Jurkat, Clone E6-1 (cell line): Measurements from ENCODE around the gene RHOT2.

Source experiments
- DNase-seq: peaks from one replicate; pipeline ENCODE4 v3.0.0-alpha.2; 2011; ENCODE audit warnings: low read depth, low spot score
- H3K4me3 ChIP-seq: 2 replicates; pipeline ENCODE4 v1.5.1; 2011; ENCODE audit warnings: mild to moderate bottlenecking, low read length, control low read depth, moderate library complexity

RHOT2 gene

DNA sequence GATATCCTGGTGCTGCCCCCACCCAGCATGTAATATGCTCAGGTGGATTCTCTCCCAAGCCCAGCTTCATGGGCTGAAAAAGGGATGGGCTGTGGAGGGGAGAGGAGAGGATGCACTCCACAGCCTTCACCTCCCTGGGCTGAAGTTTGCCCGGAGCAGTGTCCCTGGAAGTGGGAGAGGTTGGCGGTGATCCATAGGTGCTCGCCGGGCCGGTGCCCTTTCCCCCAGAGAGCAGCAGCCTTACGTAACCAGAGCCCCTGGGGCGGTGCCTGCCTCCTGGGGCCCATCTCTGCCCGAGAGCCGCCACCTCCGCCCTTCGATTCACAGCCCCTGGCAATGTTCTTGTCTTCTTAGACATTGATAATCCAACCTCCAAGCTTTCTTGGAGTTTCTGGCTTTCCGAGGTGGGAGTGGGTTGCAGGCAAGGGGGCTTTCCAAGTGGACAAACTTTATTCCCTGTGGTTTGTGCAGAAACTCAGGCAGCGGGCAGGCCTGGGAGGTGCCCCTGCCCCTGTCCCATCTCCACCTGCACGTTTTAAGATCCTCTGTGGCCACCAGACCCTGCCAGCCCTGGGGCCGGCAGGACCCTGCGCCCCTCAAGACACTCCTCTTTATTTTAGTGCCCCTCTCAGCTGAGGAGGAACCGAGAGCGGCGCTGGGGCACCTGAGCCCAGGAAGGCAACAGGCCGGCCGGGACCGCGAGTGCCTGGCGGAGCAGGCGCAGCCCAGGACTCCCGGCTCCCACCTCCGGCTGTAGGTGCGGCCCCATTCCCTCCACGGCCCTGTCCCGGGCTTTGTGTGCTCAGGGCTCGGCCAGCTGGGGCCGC, 21.9 kb upstream of the RHOT2 start:
- no peak for DNase-seq
- no peak overlapping the region for H3K4me3 ChIP-seq

DNA sequence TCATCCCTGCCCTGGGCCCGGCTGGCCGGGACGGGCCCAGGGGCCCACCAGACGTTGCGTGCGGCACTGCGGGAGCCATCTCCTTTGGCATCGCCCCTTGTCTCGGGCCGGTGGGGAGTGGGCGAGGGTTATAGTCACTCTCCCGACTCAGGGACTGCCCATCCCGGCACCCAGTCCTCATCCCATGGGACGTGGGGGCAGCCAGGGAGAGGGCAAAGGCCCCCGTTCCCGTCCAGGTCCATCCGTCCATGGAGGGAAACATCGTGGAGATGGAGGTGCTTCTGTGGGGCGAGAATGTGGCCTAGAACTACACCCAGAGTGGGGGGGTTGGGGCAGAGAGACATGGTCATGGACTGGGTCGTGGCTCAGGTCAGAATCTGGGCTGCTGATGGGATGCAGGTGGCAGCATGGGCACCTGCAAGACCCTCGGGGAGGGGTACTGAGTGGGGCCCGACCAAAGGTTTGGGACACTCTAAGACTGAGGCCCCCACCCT, 21.2 kb upstream of the RHOT2 start:
- no peak overlapping the region for H3K4me3 ChIP-seq
- DNase-seq, result no peak

DNA sequence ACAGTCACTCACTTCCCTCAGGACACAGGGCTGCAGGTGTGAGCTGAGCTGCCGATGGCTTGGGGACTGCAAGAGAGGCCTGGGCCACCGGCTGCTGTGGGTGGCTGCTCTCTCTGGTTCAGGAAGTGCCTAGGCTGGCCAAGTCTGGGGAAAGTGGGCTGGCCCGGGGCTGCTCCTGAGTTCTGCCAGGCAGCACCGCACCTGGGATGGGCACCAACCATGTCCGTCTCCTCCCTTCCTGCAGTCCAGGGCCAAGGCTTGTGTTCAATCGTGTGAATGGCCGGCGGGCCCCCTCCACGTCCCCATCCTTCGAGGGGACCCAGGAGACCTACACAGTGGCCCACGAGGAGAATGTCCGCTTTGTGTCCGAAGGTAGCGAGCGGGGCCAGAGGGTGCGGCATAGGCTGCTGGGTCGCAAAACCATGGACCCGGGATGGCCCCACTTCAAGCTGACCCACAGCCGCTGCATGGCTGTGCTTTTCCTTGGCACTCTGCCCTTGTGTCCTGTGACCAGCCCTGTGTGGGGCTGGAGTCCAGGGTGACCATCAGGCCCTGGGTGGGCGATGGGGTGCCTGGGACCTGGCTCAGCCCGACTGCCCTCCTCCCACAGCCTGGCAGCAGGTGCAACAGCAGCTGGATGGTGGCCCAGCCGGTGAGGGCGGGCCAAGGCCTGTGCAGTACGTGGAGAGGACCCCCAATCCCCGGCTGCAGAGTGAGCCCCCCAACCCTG, 20.6 kb upstream of the RHOT2 start:
- DNase-seq, result no peak
- H3K4me3 ChIP-seq, result no peak overlapping the region; the same call in 1 of the 2 replicates

DNA sequence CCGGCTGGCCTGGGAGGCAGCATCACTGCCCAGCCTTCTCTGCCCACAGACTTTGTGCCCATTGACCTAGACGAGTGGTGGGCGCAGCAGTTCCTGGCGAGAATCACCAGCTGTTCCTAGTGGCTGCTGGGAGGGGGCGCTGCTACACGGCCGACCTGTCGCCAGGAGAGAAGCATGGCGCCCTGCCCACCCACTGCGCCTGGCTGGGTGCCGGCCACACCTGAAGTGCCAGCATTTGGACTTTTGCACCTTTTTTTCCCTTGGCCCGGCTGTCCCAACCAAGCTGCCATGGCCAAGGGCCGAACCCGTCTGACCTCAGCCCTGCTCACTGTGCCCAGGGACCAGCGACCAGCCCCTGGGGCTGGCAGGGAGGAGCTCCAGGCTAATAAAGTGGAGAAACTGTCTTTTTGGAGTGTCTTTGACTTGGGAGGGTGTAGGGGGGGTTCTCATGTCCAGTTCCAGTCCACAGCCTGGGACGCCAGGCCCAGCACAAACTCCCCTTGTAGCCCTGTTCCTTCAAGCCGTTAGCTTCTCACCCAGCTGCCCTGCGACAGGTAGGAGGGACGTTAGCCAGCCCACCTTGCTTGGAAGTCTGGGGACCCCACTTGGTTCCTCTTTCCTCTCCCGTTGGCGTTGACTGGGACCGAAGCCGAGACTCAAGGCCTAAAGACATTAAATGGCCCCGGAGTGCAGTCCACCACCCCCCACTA, 19.7 kb upstream of the RHOT2 start:
- peak overlapping the region; percentile 85 for H3K4me3 ChIP-seq
- peak; percentile 35 for DNase-seq

DNA sequence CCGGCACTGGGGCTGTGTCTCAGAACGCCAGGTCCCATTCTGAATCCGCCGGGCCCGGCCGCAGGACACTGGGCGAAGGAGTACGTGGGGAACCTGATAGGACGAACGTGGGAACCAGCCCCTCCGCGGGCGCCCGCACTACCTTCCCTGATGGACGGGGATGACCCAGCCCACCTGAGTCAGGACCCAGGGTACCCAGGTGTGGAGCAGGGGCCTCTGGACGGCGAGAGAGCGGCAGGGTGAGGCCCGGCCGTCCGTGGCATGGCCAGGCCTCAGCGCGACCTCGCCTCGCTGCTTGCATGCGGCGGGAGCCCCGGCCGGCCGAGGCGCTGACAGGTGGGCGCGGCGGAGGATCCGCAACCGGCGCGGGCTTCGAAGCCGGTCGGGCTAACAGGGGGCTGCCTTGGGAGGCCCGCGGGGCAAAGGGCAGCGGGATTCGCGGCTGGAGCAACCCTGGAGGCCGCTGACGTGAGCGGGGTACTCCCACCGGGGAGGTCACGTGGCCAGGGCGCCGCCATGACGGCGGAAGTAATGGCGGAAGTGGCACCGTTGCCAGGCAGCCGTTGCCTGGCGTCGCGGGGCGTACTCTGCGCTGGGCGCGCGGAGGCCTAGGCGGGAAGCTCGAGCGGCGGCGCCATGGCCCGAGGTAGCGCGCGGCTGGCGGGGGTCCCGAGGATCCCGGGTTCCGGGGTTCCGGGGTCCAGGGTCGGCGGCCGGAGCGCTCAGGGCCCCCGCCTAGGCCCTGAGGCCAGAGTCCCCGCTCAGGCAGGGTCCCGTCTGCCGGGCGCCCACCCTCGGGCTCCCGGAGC, 18.9 kb upstream of the RHOT2 start, which contains the start of gene WDR90:
WDR90 (plus strand) TSS at position 585 of the 809 bp plus-strand sequence; CDS start at position 637, 52 bp downstream.
- DNase-seq, result peak; percentile 84
- peak within 1 kb of the TSS; percentile 85 for H3K4me3 ChIP-seq

DNA sequence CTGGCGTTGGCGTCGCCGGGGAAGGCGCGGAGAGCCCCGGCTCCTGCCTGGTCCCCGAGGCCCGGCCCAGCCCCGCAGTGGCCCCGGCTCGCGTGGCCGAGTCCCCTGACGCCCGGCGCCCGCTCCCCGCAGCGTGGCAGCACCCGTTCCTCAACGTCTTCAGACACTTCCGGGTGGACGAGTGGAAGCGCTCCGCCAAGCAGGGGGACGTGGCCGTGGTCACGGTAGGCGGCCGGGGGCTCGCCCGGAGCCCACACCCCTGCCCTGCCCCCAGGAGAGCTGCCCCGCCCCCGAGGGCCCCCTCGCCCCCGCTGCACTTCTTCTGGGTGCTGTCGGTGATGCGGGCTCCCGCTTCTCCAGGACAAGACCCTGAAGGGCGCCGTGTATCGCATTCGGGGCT, 18.3 kb upstream of the RHOT2 start:
- H3K4me3 ChIP-seq, result peak overlapping the region; percentile 85
- no peak for DNase-seq

DNA sequence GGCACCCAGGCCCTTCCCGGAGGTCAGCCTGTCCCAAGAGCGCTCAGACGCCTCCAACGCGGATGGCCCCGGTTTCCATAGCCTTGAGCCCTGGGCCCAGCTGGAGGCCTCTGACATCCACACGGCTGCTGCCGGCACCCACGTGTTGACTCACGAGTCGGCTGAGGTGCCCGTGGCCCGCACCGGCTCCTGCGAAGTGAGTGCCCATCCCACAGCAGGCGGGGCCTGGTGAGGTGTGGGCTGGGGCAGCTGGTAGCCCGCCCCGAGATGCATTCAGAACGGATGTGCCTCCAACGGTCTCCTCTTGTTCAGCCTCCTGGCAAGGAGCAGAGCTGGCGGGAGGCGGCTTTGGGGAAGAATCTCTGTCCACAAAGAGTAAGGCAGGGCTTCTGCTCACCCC, 16.1 kb upstream of the RHOT2 start:
- H3K4me3 ChIP-seq, result no peak overlapping the region
- no peak for DNase-seq

DNA sequence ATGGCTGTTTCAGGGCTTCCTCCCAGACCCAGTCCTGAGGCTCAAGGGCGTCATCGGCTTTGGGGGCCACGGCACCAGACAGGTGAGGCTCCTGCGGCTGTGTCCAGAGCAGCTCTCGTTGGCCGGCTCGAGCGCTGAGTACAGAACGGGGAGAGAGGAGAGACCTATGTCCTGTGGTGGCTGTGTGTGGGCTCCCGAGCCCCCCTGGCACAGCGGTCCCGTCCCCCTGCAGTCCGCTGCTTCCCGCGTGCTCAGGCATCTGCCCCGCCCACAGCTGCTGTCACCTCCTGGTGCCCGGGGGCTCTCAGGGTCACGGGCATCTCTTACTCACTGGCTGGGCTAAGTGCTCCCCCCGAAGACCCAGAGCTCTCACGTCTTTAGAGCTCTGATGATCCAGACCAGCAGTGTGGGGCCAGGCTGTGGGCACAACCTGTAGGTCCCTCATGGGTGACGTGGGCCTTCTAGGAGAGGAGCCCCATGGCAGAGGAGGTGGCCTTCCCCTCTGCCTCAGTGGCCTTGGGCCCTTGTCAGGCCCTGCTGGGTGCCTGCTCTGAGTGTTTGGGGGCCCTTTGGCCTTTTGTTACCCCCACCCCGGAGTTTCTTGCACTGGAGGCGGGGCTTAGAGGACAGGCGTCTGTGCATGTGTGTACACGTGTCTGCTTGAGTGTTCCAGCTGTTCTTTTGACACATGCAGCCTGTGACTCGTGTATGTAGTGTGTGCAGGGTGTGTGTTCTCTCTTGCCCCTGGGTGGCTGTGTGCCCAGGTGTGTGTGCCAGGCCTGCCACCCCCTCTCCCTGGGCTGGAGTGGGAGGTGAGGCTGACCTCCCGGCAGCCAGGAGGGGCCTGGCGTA, 15.3 kb upstream of the RHOT2 start:
- no peak overlapping the region for H3K4me3 ChIP-seq
- DNase-seq, result no peak

DNA sequence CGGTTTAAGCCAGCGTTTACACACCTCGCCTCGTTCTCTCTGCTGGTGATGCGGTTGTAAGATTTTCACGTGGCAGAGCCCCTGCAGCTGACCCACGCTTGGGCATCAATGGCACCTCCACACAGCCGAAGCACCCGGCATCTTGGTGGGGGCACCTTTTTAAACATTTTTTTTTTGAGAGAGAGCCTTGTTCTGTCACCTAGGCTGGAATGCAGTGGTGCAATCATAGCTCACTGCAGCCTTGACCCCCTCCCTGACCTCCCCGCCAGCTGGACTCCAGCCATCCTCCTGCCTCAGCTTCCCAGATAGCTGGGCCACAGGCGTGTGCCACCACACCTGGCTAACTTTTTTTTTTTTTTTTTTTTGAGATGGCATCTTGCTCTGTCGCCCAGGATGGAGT, 13.9 kb upstream of the RHOT2 start:
- no peak overlapping the region for H3K4me3 ChIP-seq
- DNase-seq, result no peak

DNA sequence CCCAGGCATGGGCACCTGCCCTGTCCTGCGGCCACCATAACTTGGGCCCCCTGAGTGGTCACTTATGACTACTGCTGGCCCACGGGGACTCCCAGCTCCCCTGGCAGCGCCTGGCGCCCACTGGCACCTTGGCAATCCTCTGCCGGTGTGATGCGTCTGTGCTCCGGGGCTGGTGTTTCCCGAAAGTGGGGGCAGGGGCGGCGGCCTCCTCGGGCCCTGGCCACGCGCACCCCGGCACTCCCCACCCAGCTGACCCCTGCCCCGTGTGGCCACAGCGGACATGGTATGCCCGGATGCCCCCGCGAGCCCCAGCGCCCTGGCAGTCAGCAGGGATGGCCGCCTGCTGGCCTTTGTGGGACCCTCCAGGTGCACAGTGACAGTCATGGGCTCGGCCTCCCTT, 10.4 kb upstream of the RHOT2 start:
- DNase-seq, result no peak
- H3K4me3 ChIP-seq, result no peak overlapping the region

DNA sequence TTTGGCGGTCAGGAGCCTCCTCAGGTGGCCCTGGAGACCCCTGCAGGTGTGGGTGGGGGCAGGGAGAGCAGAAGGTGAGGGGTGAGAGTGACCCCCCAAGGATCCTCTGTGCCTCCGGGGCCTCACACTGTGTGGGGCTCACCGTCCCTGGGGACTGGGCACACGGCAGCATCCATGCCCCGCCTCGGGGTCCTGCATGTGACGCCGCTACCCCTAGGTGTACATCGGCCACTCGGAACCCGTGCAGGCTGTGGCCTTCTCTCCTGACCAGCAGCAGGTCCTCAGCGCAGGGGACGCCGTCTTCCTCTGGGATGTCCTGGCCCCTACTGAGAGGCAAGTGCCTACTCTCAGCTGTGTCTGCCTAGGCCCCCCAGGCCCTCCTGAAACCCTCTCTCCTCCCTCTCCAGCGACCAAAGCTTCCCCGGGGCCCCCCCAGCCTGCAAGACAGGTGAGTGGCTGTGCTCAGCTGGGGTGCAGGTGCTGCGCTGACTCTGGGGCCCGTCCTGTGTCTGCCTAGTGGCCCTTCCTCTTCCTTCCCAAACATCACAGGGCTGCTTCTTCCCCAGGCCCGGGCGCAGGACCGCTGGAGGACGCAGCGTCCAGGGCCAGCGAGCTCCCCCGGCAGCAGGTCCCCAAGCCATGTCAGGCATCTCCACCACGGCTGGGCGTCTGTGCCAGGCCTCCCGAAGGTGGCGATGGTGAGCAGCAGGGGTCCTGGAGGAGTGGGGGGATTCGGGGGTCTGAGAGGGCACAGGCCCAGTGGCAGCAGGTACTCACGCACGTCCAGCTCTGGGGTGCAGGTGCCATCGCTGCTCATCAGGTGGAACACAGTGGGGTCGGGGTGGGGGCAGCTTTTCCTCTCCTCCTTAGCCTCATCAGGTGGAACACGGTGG, 9.0 kb upstream of the RHOT2 start:
- DNase-seq, result no peak
- no peak overlapping the region for H3K4me3 ChIP-seq

DNA sequence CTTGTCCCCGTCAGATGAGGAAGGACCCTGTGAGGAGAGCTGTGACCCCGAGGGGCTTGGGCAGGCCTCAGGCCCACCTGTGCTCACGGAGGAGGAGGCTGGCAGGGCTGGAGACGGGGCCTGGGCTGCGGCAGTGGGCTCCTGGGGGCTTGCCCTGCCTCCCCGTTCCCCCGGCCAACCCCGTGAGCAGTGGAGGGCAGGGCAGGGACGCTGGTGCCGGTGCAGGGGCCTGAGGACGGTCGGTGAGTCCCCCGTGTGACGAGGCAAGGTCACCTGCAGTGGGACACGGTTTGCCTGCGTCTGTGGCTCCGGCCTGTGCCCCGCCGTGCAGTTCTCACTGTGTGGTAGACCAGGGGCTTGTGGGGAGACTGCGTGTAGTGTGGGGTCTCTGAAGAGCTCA, 8.3 kb upstream of the RHOT2 start:
- no peak overlapping the region for H3K4me3 ChIP-seq
- DNase-seq, result no peak

DNA sequence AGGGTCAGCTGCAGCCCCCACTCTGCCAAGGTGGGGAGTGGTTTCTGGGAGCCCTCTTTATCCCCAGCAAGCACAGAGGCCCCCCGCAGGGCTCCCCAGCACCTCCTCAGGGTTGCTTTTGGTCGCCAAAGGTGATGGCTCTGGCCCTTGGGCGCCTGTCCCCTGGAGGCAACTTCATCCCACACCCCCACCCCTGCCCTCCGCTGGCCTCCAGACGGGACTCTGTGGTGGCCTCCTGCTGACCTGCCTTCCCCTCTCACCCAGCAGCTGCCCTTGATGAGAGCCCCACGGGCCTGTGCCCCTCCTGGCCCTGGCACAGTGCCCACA, 7.8 kb upstream of the RHOT2 start:
- H3K4me3 ChIP-seq, result no peak overlapping the region

DNA sequence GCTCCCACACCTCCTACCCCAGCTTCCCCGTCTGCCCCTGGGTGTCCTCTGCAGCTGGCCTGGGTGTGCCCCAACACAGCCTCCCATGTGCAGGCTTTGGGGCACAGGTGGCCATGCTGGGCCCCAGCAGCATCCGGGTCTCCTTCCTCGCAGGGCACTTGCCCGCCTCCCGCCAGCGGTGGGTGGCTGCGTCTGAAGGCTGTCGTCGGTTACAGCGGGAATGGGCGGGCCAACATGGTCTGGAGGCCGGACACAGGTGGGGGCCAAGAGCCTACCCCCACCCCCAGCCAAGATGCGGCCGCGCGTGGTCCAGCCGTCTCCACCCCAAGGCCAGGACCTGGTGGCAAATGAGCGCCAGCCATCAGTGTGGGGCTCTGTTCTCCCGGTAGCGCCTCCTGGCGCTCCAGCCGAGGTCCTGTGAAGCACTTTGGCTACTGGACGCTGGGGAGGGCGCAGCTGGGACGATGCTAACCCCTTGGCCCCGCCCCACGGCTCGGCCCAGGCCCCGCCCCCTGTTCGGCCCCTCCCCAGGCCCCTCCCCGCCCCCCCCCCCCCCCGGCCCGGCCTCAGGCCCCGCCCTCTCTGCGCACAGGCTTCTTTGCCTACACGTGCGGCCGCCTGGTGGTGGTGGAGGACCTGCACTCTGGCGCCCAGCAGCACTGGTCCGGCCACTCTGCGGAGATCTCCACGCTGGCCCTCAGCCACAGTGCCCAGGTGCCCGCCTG, 7.3 kb upstream of the RHOT2 start:
- H3K4me3 ChIP-seq, result no peak overlapping the region
- no peak for DNase-seq

More for the DNA sequence above, 7.8 kb upstream of the RHOT2 start:
- DNase-seq, result no peak

DNA sequence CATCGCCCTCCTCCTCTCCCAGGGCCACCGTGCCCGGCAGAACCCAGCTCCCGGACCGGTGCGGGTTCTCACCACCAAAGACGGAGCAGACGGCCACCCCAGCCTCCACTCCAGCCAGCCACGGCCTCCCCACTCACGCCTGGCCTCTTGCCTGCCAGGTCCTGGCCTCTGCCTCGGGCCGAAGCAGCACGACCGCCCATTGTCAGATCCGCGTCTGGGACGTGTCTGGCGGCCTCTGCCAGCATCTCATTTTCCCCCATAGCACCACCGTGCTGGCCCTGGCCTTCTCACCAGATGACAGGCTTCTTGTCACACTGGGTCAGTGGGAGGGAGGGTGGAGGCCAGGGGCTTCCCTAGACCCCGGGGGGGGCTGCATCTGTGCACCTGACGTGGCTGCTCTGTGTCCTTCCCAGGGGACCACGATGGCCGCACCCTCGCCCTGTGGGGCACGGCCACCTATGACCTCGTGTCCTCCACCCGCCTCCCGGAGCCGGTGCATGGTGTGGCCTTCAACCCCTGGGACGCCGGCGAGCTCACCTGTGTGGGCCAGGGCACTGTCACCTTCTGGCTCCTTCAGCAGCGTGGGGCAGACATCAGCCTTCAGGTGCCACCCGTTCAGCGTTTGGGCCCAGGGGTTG, 6.6 kb upstream of the RHOT2 start:
- DNase-seq, result no peak
- H3K4me3 ChIP-seq, result no peak overlapping the region

DNA sequence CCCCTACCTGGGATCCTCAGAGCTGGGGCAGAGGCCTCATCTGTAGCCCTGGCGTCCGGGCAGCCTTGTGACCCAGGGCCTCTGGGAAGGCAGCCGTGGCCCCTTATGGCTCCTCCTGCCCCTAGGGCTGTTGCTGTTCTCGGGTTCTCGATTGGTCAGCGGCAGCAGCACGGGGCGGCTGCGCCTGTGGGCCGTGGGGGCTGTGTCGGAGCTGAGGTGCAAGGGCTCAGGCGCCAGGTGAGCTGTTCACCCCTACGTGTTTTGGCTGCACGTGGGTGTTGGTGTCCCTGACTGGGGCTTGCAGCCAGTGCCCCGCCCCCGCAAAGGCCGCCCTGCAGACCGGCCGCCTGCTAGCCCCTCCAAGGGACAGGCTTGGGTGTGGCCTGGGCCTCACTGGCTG, 5.8 kb upstream of the RHOT2 start:
- DNase-seq, result no peak
- H3K4me3 ChIP-seq, result no peak overlapping the region
